ENCODE measurements around the gene UBE2J2.

UBE2J2 gene

DNA sequence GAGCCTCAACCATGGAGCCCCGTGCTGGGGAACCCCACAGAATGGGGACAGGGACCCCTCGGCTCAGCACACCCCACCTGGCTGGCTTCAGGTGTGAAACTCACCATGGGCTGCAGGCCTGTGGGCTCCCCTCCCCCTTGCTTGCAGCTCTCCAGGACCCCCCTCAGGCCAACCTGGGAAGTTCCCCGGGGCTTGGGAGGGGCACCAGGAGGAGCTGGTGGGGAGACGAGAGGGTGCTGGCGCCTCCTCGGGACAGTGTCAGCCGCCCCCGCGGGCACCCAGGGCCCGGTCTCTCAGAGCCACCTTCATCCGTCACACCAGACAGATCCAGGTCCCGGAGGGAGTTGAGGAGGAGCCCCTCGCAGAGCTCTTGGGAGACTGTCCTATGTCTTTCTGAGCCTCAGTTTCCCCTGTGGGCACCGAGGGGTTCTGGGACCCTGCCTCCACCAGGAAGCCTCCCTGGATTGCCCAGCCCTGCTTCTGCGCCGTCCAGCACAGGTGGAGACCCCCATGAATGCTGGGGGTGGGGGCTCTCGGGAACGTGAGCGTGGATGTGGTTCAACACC lies 66.6 kb downstream of the UBE2J2 start:
- DNase-seq: peak; percentile 65

DNA sequence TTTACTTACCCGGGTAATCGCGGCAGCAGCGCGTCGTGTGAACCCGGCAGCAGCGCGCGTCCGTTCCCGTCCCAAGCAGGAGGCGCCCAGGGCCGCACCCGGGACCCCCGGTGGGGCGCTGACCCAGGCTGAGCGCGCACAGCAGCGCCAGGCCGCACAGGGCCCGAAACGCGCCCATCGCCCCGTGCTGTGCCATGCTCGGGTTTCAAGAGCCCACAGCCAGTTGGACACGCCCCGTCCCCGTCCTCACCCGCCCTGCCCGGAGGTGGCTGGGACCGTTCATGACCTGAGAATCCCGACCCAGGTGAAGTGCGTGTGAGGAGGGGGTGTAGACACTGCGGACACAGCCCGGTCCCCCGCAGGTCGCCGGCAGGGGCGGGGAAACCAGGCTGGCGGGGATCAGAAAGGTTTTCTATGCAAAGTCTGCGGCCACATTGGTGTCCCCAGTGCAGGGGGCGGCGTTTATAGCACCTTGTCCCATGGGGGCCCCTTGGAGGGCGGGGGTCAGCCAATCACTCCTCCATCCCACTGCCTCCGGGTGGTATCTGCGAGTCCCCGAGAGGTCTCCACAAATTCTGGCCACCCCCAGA lies 67.2 kb downstream of the UBE2J2 start, which contains the start of gene TNFRSF18:
TSS of gene TNFRSF18 (minus strand) at position 217 of the 590 bp plus-strand sequence. CDS start at position 196, 21 bp downstream.
- peak; percentile 78 for DNase-seq

- no peak for DNase-seq
These were observed 67.8 kb downstream of the UBE2J2 start for GRCh38 chr1:1205769-1206375.

DNA sequence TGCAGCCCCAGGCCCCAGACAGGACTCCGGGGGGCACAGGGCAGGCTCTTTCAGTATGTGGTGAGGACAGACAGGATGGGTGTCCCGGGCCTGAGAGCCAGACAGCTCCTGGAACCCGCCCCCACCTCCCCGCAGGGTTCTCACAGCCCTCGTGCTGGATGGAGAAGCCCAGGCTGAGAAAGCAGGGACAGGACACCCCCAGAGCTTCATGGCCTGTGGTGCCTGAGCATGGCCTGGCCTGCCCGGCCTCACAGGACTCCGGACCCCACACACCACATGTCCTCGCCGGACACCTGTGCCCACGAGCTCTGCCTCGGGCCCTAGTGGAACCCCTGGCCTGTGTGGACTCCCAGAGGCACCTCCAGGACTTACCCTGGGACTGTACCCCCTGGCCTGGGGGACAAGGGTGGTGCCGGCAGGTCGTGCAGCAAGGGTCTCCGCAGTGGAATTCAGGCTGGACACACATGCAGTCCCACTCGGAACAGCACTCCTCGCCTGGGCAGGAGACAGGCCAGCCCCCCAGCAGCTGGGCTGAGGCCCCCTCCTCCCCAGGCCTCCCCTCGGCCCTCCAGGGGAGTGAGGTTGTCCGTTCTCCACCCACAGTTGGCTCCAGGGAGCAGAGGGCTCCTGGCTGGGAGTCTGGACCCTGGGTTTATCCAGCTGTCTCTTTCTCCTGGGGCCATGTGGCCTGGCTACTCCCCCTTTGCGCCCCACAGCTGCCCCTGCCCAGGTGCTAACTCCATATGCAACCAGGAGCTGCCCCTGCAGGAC lies 68.5 kb downstream of the UBE2J2 start:
- peak; percentile 60 for DNase-seq

- no peak for DNase-seq
These were observed 69.2 kb downstream of the UBE2J2 start for GRCh38 chr1:1204425-1204920.
